Body of pancreas (tissue), 4 donors: Measurements from ENCODE around the gene GRAMD4.

Experiments used
- CTCF ChIP-seq, 7 experiments: fragments of 450-650 bp in 4 of 7; fragments of 200-600 bp in 3 of 7; sonication (generic) in 3 of 7; IDR thresholded peaks; one replicate each; pipeline ENCODE4 v1.5.1; 2016 to 2019; ENCODE audit warnings: antibody characterized with exemption in 7 of 7
- POLR2A ChIP-seq, 3 donors: fragments of 450-650 bp; IDR thresholded peaks; one replicate each; pipeline ENCODE4 v1.6.1; 2016; ENCODE audit warnings: antibody characterized with exemption in 3 of 3, mild to moderate bottlenecking in 2 of 3

- TF ChIP-seq CTCF (IDR thresholded peaks at IDR 0.05) (no peak), POLR2A (IDR thresholded peaks at IDR 0.05) (no peak)
These were observed 26.5 kb downstream of the GRAMD4 start for GRCh38 chr22:46646531-46647215.
